Ureter (tissue), 1 donor: ENCODE results near the gene TUBGCP3. TPM values are rescaled to one million over a fixed set of nuclear protein-coding genes. Genes with fewer than 3 reads are reported as not detected.

Experiments
- DNase-seq: peaks from one replicate; pipeline ENCODE4 v3.0.0-alpha.2; 2020; ENCODE audit warnings: low spot score
- total RNA-seq: library from RNA; stranded (reverse); gene quantifications from one replicate; pipeline ENCODE4 v1.2.4, GENCODE V29; 2023
- donor health status: DM: yes; HTN: yes; CAD: no.

Gene TUBGCP3
- total RNA-seq, 1 donor from 2014 or later, result 45.7 TPM

DNA sequence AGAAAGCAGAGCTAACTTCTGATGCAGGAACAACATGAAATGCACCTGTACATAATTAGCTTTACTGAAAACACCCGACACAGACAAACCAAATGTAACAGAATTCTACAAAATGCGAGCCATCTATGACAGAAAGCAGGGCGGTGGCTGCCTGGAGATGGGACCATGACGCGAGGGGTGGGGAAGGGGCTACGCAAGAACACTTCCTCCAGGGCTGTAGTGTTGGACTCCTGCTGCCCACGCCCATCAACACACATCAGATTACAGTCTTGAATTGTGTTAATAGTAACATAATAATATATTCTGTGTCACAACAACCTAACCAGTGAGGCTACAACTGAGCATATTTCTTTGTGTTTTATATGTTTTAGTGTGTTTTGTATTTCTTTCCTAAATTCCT lies 108.6 kb downstream of the TUBGCP3 start:
- no peak for DNase-seq

DNA sequence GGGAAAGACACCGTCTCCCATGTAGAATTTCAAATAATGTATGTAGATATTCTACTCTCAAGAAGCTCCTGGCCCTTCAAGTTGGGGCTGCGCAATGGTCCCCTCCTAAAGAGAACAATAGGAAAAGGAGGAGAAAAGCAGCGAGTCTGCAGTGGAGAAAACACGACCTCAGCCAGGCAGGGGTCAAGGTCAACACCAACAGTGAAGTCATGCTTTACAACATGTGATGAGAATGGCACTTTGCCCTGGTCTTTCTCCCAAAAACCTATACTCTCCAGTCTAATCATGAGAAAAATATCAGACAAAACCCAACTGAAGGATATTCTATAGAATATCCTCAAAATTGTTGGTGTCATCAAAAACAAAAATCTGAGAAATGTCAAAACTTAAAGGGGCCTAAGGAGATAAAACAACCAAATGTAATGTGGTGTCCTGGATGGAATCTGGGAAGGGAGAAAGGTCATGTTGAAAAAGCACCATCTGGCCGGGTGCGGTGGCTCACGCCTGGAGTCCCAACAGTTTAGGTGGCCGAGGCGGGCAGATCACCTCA lies 110.8 kb downstream of the TUBGCP3 start:
- no peak for DNase-seq

DNA sequence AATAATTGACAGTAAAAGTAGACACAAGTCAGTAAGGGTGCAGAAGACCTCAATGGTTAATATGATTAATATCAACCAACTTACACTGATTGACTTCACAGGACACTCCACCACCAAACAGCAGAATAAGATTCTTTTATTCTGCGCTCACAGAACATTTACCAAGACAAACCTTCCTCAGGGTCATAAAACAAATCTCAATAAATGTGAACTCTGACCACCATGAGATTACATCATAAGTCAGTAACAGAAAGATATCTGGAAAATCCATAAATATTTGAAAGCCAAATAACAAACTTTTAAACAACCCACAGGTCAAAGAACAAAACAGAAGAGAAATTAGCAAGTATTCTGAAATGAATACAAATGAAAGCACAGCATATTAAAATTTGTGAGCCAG lies 112.1 kb downstream of the TUBGCP3 start:
- DNase-seq, result no peak

DNA sequence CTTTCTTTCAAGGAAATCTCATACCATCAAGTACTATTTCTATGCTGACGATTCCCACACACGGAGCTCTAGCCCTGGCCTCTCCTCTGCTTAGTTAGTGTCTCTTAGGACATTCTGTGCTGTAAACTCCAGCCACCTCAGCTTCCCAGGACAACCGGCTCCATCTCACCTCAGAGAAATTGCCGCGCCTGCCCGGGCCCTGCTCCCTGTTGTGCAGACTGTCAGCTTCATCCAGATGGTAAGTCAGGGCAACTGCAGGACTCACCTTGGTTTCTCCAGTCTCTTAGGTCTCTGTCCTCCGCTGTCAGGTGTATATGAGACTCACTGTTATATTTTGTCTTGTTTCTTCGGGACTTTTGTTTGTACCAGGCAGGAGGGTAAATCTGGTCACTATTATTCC lies 113.1 kb downstream of the TUBGCP3 start:
- DNase-seq, result no peak

DNA sequence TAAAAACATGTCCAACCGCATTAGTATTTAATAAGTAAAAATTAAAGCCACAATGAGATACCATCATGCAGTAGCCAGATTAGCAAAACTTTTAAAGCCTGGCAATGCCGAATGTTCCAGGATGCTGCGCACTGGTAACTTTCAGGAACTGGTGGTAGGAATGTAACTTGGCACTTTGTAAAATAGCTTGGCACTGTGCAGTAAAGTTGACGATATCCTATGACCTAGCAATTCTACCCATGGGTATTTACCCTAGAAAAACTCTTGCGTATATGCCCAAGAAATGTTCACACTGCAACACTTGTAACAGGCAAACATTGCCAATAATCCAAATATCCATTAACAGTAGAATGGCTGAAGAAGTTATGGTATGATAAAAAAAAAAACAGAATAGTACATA lies 114.1 kb downstream of the TUBGCP3 start:
- DNase-seq, result no peak

DNA sequence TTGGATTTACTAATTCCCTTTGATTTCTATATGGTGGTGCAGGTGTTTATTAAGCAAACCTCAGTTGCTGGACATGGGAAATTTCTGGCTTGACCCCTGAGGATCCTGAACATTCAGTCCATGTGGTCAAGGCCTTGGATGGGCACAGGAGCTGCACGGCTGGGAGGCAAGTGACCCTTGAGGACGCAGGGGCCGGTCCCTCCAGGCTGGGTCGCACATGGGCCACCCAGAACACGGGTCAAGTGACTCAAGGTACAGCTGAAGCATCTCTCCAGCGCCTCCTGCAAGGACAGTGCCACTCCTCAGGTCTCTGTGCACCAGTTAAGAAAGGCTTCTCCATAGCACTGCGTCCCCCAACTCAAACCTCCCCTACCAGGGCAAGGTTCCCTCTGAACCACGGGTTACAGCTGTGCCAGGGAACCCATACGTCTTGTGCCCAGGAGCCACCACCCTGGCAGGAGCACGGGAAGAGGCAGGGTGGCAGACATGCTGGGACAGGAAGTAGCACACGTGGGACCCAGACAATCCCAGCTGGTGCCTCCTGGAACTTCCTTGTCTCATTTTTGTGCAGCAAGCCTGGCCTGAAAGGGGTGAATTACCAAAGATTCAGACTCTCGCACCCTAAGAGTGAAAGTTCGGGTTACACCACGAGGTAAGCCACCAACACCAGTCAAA lies 118.7 kb downstream of the TUBGCP3 start:
- DNase-seq, result peak; percentile 43

DNA sequence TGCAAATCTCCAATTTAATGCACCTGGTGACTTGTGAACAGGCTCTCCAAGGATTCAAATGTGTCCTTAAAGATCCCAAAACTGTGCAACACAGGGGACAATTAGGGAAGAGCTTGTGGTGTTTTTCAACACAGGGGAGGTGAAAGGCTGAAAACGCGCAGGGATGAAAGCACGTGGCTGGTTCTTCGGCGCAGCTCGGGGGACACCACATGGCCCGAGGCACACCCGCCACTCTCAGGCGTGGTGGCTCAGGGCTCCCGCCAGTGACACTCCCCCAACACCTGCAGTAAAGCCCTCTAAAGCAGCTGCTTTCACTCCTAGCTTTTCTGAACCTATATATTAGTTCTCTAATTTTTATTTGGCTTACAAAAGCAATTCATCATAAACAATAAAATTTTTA lies 119.9 kb downstream of the TUBGCP3 start:
- DNase-seq, result peak; percentile 35

DNA sequence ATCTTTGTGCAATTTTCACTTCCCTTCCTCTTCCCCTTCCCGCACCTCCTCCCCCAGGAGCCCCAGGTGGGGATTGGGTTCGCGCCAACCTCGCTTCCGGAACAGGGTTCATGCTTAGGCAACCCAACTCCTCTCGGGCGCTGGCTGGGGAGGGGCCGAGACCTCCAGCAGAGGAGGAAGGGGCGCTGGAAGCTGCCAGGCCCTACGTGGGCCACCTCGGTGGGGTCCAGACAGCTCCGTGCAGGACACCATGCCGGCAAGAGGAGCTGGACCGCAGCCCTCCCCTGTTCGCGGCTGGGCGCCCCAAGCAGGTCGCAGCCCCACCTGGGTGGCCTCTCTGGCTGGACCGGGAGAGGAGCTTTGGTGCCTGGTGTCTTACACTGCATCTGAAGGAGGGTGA lies 120.7 kb downstream of the TUBGCP3 start:
- peak; percentile 24 for DNase-seq

DNA sequence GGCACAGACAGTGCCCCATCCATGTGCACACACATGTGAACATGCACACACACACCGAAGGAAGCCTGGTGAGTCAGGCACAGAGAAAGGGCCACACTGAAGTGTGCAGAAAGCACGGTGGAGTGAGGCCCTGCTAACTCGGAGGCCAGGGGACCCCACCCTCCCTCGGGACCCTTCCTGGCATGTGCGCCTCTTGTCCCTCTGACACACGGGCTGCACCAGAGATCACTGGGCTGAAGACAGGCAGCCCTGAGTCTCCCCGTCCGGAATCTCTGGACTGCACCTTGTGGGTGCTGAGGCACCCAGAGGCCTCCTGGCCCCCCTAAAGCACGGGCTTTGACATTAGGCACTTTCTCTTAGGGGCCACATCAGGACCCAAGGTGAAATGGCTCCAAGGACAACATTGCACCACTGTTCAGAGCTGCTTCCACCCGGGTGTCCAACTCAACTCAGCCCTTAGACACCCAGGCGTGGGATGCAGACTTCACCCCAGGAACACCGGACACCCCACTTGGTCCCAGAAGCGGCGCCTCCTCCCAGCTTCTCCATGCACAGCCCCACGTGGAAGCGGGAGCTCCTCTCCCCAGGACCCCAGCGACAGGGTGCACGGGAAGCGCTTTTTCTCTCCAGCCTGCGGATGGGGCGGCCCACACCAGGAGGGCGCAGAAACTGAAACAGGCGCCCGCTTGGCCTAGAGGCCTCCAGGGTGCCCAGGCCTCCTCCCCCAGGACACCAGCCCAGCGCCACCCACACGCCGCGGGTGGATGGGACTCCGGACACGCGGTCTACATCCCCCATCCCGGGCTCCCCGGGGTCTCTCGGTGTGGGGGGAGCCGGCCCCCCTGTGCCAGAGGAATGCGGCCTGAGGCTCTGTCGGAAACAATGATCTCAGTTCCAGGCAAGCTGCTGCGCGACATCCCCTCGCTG lies 121.6 kb downstream of the TUBGCP3 start:
- DNase-seq, result peak; percentile 33

DNA sequence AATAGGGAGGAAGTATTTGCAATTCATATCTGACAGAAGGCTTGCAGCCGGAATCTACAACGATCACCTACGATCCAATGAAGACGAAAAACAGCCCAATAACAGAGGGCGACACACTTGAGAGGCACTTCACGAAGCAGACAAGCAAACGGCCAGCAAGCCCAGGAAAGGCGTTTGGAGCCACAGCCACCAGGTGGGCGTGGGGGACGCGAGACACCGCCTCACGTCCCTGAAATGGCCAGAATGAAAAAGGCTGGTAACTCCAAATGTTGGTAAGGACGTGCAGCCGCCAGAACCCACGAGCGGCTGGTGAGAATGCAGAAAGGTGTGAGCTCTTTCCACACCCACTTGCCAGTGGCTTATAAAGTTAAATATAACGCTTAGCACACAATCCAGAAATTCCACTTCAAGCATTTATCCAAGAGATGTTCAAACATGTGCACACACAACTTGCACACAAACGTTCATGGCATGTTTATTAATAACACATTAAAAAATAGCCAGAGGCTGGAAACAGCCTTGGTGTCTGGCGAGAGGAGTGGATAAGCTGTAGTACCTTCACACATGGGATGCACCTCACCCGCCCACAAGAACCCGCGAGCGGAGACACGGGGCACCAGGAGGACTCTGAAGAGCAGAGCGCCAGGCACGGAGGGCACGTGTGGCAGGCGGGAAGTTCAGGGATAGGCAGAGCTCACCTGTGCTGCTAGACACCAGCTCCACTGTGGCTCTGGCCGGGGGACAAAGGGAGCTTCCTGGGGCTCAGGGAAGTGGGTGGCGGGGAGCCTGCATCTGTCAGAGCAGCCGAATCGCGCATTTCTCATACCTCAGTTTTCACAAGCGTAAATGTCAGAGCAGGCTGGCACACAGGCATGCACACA lies 122.5 kb downstream of the TUBGCP3 start:
- DNase-seq, result peak; percentile 34

DNA sequence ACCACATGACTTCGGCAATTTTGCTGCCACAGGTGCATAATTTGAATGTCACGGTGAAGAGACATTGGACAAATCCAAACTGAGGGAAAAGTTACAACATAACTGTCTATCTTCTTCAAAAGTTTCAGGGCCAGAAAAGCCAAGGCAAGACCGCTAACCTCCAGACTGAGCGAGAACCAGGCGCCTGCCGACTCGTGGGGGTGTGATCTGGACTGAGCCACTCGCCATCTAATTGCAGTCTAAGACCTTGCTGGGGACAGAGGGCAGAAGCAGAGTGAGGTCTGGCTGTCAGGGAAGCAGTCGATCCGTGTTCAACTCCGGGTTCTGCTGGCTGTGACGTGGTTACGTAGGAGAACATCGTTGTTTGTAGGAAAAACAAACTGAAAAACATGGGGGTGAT lies 123.2 kb downstream of the TUBGCP3 start:
- no peak for DNase-seq

DNA sequence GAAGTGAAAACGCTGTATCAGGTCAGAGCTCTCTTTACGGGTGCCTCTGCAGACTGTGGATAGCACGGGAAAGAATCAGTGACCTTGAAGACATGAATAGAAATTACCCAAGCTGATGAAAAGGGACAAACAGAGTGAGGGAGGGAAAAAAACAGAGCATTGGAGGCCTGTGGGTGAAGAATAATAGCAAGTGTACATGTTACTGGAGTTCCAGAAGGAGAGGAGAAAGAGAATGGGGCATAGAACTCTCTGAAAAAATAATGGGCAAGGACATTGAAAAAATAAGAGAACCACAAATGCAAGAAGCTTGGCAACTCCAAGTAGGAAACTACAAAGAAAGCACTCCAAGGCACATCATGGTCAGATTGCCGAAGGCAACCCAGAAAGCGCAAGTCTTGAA lies 125.5 kb downstream of the TUBGCP3 start:
- no peak for DNase-seq

DNA sequence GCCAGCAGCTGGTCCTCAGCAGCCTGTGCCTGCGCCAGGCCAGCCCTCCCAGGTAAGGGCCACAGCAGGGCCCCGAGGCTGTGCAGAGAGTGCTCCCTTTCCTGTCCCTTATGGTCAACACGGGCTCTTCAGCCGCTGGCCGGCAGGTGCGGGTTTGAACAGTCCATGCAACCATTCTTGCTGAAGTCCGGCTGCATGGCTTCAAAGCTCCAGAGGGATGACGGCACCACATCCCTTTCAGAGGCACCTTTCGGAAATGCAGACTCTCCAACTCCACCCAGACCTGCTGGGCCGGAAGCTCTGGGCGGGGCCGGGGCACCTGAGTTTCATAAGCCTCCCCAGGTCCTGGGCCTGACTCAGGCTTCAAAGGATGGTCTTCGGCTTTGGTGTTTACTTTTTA lies 130.5 kb downstream of the TUBGCP3 start:
- DNase-seq, result no peak

DNA sequence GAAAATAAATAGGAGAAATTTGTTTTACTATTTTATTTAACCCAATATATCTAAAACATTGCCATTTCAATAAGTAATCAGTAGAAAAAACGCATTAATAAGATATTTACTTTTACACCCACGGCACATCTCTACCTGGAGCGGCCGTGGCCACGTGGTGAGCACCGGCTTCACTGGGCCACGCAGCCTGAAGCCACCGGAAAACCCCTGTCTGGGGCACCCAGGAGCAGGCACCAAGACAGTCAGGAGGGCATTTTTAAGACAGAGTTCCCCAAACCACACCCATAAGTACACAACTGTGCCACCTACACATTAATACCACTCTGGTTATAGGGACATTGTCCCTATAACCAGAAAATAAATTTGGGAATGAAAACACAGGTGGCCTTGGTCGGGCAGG lies 130.9 kb downstream of the TUBGCP3 start:
- no peak for DNase-seq

DNA sequence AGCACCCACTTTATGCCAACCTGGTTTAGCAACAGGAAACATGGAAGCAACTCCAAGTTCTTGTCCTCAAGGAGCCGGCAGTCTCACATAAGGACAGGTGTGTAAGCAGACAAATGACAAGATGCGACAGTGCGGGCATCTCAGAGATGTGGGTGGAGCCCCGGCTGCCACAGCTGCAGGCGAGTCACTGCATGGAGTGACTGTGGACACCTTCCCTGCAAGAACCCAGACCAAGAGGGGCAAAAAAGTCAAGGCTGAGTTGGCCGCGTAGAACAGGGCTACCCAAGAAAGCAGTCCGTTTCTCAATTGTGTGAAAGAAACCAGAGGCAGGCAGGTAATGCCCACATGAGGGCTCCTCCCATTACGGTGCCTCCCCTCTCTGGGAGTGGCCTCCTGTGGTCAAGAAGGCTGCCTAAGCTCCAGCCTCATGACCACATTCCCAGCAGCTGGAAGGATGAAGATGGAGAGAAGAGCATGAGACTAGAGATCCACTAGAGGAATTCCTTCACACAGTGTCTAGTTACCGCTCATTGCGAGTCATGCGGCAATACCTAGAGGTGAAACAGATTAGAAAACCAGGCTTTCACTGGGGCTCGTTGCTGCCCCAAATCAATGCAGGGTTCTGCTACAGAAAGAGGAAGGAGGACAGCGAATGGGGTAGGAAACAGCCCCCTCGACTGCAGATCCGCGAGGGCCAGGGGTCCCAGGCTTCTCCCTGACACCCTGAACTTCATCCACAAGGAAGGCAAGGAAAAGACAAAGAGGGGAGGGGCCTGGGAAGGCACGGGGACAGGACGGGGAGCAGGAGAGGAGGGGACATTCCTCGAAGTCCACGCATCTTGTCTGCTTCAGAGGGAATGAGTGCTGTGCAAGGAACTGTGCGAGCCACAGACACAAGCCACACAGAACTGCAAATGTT lies 131.6 kb downstream of the TUBGCP3 start:
- no peak for DNase-seq

DNA sequence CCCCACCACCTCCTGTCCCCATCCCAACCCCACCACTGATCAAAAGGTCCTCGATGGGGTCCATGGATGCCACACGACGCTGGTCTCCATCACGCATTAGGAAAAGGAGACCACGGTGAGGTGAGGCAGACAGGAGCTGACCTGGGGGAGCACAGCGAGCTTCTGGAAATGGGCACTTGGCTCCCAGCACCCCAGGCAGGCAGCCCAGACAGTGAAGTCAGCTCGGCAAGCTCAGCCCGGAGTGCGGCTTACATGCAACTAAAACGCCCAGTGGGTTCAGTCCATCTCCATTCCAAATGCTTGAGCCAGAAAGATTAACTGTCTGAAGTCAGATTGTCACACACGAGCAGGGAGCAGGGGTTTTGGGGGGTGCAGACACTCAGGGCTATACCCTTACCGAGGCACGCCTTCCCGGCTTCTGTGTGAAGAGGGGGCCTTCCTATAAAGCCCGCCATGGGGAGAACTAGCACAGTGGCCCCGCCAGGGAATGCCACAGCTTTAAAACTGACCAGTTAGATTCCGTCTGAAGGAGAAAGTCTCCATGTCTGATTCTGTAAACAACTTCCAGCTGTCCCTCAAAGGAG lies 132.4 kb downstream of the TUBGCP3 start:
- DNase-seq, result no peak

DNA sequence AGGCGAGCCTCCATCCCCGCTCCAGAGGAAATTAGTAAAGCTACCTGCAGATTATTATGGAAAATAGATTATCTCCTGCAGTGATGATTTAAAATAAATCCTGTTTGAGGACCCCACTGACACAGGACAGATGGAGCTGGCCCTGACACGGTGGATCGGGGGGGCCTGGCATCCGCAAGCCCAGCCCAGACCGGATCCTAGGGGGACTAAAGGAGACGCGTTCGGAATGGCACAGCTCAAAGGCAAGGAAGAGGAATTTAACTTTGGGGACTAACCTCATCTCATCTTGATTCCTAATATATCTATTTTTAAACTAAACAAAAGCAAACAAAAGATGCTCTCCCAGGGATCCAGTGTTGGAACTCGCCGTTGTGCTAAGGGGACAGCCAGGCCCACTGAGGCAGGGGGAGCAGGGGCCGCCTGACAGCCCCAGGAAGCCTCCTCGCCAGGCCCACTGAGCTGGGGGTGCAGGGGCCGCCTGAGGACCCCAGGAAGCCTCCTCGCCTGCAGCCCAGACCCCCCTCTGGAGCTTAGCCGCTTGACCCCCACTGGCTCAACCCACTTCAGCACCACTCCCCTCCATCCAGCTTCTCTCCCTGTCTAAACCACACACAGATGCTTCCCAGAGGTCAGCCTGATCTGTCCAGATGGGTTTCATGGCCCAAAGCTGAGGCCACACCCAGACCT lies 133.2 kb downstream of the TUBGCP3 start:
- no peak for DNase-seq

DNA sequence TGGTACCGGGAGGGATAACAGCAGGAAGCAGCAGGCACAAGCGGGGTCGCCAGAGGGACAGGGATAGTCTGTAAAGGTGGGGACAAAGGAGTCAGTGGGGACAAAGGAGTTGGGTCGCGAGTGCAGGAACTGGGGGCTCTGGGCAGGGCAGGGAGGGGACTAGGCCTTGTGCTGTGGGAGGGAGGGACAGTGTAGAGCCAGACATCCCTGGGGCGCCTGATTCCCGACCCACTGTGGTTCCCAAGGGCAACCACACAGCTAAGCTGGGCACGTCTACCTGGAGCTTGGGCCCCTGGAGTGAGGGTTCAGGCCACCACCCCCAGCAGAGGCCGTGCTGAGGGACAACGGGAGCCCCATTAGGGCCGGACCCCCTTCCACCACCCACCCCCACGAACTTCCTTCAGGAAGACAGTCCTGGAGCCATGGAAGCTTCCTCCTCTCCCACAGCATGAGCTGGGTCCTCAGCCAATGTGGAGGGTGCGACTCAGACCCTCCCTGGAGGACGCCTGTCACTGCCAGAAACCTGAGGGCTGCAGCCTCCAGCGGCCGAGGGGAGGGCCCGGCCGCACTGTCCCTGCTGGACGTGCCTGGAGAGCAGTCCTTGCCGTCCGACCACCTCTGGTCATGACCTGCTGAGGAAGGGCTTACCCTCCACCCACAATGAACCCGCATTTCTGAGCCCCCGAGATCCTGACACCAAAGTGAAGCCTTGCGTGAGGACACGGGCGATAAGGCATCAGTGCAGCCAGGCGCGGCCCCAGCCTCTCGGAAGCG lies 133.9 kb downstream of the TUBGCP3 start:
- DNase-seq, result no peak

DNA sequence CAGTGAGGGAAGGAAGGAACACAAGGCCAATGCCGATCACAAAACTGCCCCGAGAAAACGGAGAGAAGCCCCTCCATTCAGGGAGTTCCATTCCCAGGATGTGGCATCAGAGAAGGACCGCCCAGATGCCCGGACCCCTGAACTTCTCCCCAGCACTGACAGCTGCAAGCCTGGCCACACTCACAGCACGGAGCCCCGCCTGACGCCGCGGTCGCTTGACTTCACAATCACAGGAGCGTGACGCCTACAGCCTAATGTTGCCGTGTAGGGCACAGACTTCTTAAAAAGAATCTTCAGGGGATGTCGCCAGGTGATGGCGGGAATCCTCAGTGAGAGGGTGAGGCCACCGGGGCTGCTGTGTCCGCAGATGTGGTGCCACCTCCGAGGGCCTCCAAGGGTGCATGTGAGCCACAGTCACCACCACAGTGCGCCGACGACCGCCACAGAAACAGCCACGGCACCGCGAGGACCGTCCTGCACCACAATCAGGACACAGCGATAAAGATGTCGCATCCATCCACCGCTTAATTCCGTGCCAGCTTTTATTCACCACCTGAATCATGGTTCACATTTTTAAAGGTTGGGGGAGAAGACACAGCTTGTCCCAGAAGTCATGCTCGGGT lies 134.6 kb downstream of the TUBGCP3 start:
- no peak for DNase-seq
